Immature natural killer cell (primary cell): ENCODE data around the gene SLC19A1. TPM values are rescaled to one million over a fixed set of nuclear protein-coding genes. Genes with fewer than 3 reads are reported as not detected.

Source experiments
- DNase-seq, 3 donors: peaks; one replicate each; pipeline ENCODE4 v3.0.0; 2022; ENCODE audit warnings: mixed read lengths in 1 of 3
- H3K27ac Mint-ChIP-seq, 6 donors: one replicate each; pipeline ENCODE4 v1.8.0; 2020; ENCODE audit warnings: mixed read lengths in 6 of 6, mild to moderate bottlenecking in 5 of 6, inconsistent platforms in 4 of 6, moderate library complexity in 3 of 6
- H3K27me3 Mint-ChIP-seq, 3 donors: one replicate each; pipeline ENCODE4 v1.8.0; 2020 to 2021; ENCODE audit warnings: low read depth in 3 of 3, mild to moderate bottlenecking in 3 of 3, mixed read lengths in 3 of 3, moderate library complexity in 3 of 3, inconsistent platforms in 1 of 3
- H3K36me3 Mint-ChIP-seq, 3 donors: one replicate each; pipeline ENCODE4 v1.8.0; 2020; ENCODE audit warnings: mixed read lengths in 3 of 3, inconsistent platforms in 2 of 3, mild to moderate bottlenecking in 2 of 3
- H3K4me1 Mint-ChIP-seq, 2 donors: one replicate each; pipeline ENCODE4 v1.8.0; 2020; ENCODE audit warnings: inconsistent platforms in 2 of 2, mild to moderate bottlenecking in 2 of 2, mixed read lengths in 2 of 2, moderate library complexity in 1 of 2
- H3K4me3 Mint-ChIP-seq, 5 donors: one replicate each; pipeline ENCODE4 v1.8.0; 2020; ENCODE audit warnings: mild to moderate bottlenecking in 5 of 5, mixed read lengths in 5 of 5, inconsistent platforms in 3 of 5, moderate library complexity in 3 of 5
- H3K9me3 Mint-ChIP-seq, 6 donors: one replicate each; pipeline ENCODE4 v1.8.0; 2020; ENCODE audit warnings: mild to moderate bottlenecking in 6 of 6, mixed read lengths in 6 of 6, inconsistent platforms in 4 of 6, moderate library complexity in 3 of 6
- polyA plus RNA-seq, 3 donors: library from polyadenylated mRNA; unstranded; fragments of 300-500 nt; fragmentation: Illumina TruSeq; gene quantifications; one replicate each; pipeline ENCODE4 v1.2.3, GENCODE V29; 2021

Gene SLC19A1
- polyA plus RNA-seq, 3 donors from 2014 or later = 0.84 to 7.1 (median 1.7) TPM

- Mint-ChIP-seq H3K36me3 (peaks cover 0 to 1% (median under 1%) of the 10 kb centered on the region in 3 donors), H3K27ac (no peak overlapping the region), H3K4me1 (no peaks in the 10 kb centered on the region), H3K4me3 (no peak overlapping the region), H3K27me3 (peaks cover 2 to 21% (median 5%) of the 10 kb centered on the region in 3 donors), H3K9me3 (peaks cover under 1 to 15% (median 7%) of the 10 kb centered on the region in 6 donors)
- no peak for DNase-seq
Observed at GRCh38 chr21:45581322-45581712, 39.1 kb upstream of the SLC19A1 start.

- no peak for DNase-seq
- H3K4me1 Mint-ChIP-seq = no peaks in the 10 kb centered on the region
- no peak overlapping the region for H3K4me3 Mint-ChIP-seq
- no peak overlapping the region for H3K27ac Mint-ChIP-seq
- peaks cover 0 to 9% (median 1%) of the 10 kb centered on the region in 6 donors for H3K9me3 Mint-ChIP-seq
- H3K36me3 Mint-ChIP-seq = no peaks in the 10 kb centered on the region
- H3K27me3 Mint-ChIP-seq = peaks cover 2 to 17% (median 5%) of the 10 kb centered on the region in 3 donors
Observed at GRCh38 chr21:45580576-45581321, 38.5 kb upstream of the SLC19A1 start.

- no peak overlapping the region for H3K27ac Mint-ChIP-seq
- no peak overlapping the region for H3K4me3 Mint-ChIP-seq
- peaks cover 0 to 8% (median 0%) of the 10 kb centered on the region in 6 donors for H3K9me3 Mint-ChIP-seq
- no peaks in the 10 kb centered on the region for H3K36me3 Mint-ChIP-seq
- no peak for DNase-seq
- peaks cover 0 to 14% (median 3%) of the 10 kb centered on the region in 3 donors for H3K27me3 Mint-ChIP-seq
- no peaks in the 10 kb centered on the region for H3K4me1 Mint-ChIP-seq
Observed at GRCh38 chr21:45580181-45580575, 37.9 kb upstream of the SLC19A1 start.

GRCh38 chr21:45579383-45580180 lies 37.3 kb upstream of the SLC19A1 start:
- DNase-seq = no peak
- Mint-ChIP-seq H3K4me3 (no peak overlapping the region), H3K9me3 (peaks cover 0 to 6% (median 0%) of the 10 kb centered on the region in 6 donors), H3K4me1 (no peaks in the 10 kb centered on the region), H3K27me3 (peaks cover 0 to 13% (median under 1%) of the 10 kb centered on the region in 3 donors), H3K36me3 (no peaks in the 10 kb centered on the region), H3K27ac (no peak overlapping the region)

- Mint-ChIP-seq H3K27ac (no peak overlapping the region), H3K4me3 (no peak overlapping the region), H3K36me3 (no peaks in the 10 kb centered on the region), H3K9me3 (peaks cover 0 to 6% (median 0%) of the 10 kb centered on the region in 6 donors), H3K27me3 (peaks cover 0 to 12% (median 0%) of the 10 kb centered on the region in 3 donors), H3K4me1 (no peaks in the 10 kb centered on the region)
- no peak for DNase-seq
Observed at GRCh38 chr21:45578811-45579381, 36.7 kb upstream of the SLC19A1 start.

GRCh38 chr21:45578176-45578801 lies 36.0 kb upstream of the SLC19A1 start:
- Mint-ChIP-seq H3K4me3 (no peak overlapping the region), H3K36me3 (no peaks in the 10 kb centered on the region), H3K27me3 (peaks cover 0 to 7% (median 0%) of the 10 kb centered on the region in 3 donors), H3K9me3 (peaks cover 0 to 6% (median 0%) of the 10 kb centered on the region in 6 donors), H3K27ac (no peak overlapping the region), H3K4me1 (no peaks in the 10 kb centered on the region)
- no peak for DNase-seq

- H3K27me3 Mint-ChIP-seq = peaks cover 0 to 2% (median 0%) of the 10 kb centered on the region in 3 donors
- H3K27ac Mint-ChIP-seq = no peak overlapping the region
- no peak for DNase-seq
- H3K4me1 Mint-ChIP-seq = no peaks in the 10 kb centered on the region
- H3K36me3 Mint-ChIP-seq = no peaks in the 10 kb centered on the region
- H3K9me3 Mint-ChIP-seq = peaks cover 0 to under 1% (median 0%) of the 10 kb centered on the region in 6 donors
- H3K4me3 Mint-ChIP-seq = no peak overlapping the region
Observed at GRCh38 chr21:45577801-45578175, 35.5 kb upstream of the SLC19A1 start.

GRCh38 chr21:45576838-45577737 lies 34.8 kb upstream of the SLC19A1 start:
- Mint-ChIP-seq H3K9me3 (no peaks in the 10 kb centered on the region), H3K4me3 (no peak overlapping the region), H3K27ac (no peak overlapping the region), H3K27me3 (peaks cover 0 to 2% (median 0%) of the 10 kb centered on the region in 3 donors), H3K36me3 (no peaks in the 10 kb centered on the region), H3K4me1 (no peaks in the 10 kb centered on the region)
- no peak for DNase-seq

- H3K36me3 Mint-ChIP-seq = no peaks in the 10 kb centered on the region
- no peak overlapping the region for H3K27ac Mint-ChIP-seq
Observed at GRCh38 chr21:45575993-45576837, 34.0 kb upstream of the SLC19A1 start.

GRCh38 chr21:45575304-45575992 lies 33.2 kb upstream of the SLC19A1 start:
- no peak overlapping the region for H3K4me3 Mint-ChIP-seq
- H3K4me1 Mint-ChIP-seq = no peaks in the 10 kb centered on the region
- H3K36me3 Mint-ChIP-seq = no peaks in the 10 kb centered on the region
- peaks cover 0 to 3% (median 0%) of the 10 kb centered on the region in 3 donors for H3K27me3 Mint-ChIP-seq
- no peak overlapping the region for H3K27ac Mint-ChIP-seq
- no peak for DNase-seq
- no peaks in the 10 kb centered on the region for H3K9me3 Mint-ChIP-seq

More at GRCh38 chr21:45575993-45576837, 34.0 kb upstream of the SLC19A1 start:
- DNase-seq = no peak
- no peaks in the 10 kb centered on the region for H3K4me1 Mint-ChIP-seq
- peaks cover 0 to 3% (median 0%) of the 10 kb centered on the region in 3 donors for H3K27me3 Mint-ChIP-seq
- H3K9me3 Mint-ChIP-seq = no peaks in the 10 kb centered on the region
- H3K4me3 Mint-ChIP-seq = no peak overlapping the region

- Mint-ChIP-seq H3K9me3 (no peaks in the 10 kb centered on the region), H3K4me1 (no peaks in the 10 kb centered on the region), H3K27ac (no peak overlapping the region), H3K36me3 (no peaks in the 10 kb centered on the region), H3K27me3 (peaks cover 0 to 3% (median 0%) of the 10 kb centered on the region in 3 donors), H3K4me3 (no peak overlapping the region)
- no peak for DNase-seq
Observed at GRCh38 chr21:45574691-45575090, 32.5 kb upstream of the SLC19A1 start.

- Mint-ChIP-seq H3K27ac (no peak overlapping the region), H3K36me3 (no peaks in the 10 kb centered on the region), H3K9me3 (no peaks in the 10 kb centered on the region), H3K4me3 (no peak overlapping the region), H3K27me3 (peaks cover 0 to 3% (median 0%) of the 10 kb centered on the region in 3 donors), H3K4me1 (no peaks in the 10 kb centered on the region)
- no peak for DNase-seq
Observed at GRCh38 chr21:45574081-45574501, 31.9 kb upstream of the SLC19A1 start.
